NCI-H1417 (cell line): ENCODE results near the gene SCFD2.

ENCODE experiments used
- DNase-seq, 3 experiments: peaks; one replicate each; lab custom pipeline; 2025; lab: John Stamatoyannopoulos, UW

Gene SCFD2

GRCh38 chr4:52952540-52952939 is 413.3 kb downstream of the SCFD2 start:
- no peak for DNase-seq

GRCh38 chr4:52951016-52951415 is 414.8 kb downstream of the SCFD2 start:
- no peak for DNase-seq

GRCh38 chr4:52950226-52950625 is 415.6 kb downstream of the SCFD2 start:
- no peak for DNase-seq

GRCh38 chr4:52949336-52949735 is 416.5 kb downstream of the SCFD2 start:
- peak in 1 of 3 experiments; percentile 30 for DNase-seq

GRCh38 chr4:52948057-52948423 is 417.8 kb downstream of the SCFD2 start:
- DNase-seq = no peak

GRCh38 chr4:52947401-52948056 is 418.3 kb downstream of the SCFD2 start:
- no peak for DNase-seq

- DNase-seq = no peak
These were observed 419.0 kb downstream of the SCFD2 start for GRCh38 chr4:52946855-52947254.

- DNase-seq = no peak
These were observed 419.9 kb downstream of the SCFD2 start for GRCh38 chr4:52945982-52946381.

- DNase-seq = no peak
These were observed 420.4 kb downstream of the SCFD2 start for GRCh38 chr4:52945326-52945898.

- DNase-seq = peak in 1 of 3 experiments; percentile 38
These were observed 422.2 kb downstream of the SCFD2 start for GRCh38 chr4:52943677-52944076.

- DNase-seq = no peak
These were observed 422.9 kb downstream of the SCFD2 start for GRCh38 chr4:52942936-52943335.

- no peak for DNase-seq
These were observed 424.4 kb downstream of the SCFD2 start for GRCh38 chr4:52941450-52941849.

GRCh38 chr4:52939739-52940138 is 426.1 kb downstream of the SCFD2 start:
- DNase-seq = no peak

- DNase-seq = no peak
These were observed 426.5 kb downstream of the SCFD2 start for GRCh38 chr4:52939325-52939724.

GRCh38 chr4:52937829-52938228 is 428.0 kb downstream of the SCFD2 start:
- DNase-seq = no peak

GRCh38 chr4:52936729-52937128 is 429.1 kb downstream of the SCFD2 start:
- no peak for DNase-seq

- no peak for DNase-seq
These were observed 430.5 kb downstream of the SCFD2 start for GRCh38 chr4:52935317-52935716.

GRCh38 chr4:52933738-52934137 is 432.1 kb downstream of the SCFD2 start:
- DNase-seq = no peak

GRCh38 chr4:52932591-52933470 is 433.0 kb downstream of the SCFD2 start:
- peak in 1 of 3 experiments; percentile 14 for DNase-seq

- peak in 1 of 3 experiments; percentile 35 for DNase-seq
These were observed 434.6 kb downstream of the SCFD2 start for GRCh38 chr4:52931243-52931642.

GRCh38 chr4:52926196-52926974 is 439.5 kb downstream of the SCFD2 start:
- no peak for DNase-seq

- peak; percentile 49 to 79 (median 54) for DNase-seq
These were observed 440.3 kb downstream of the SCFD2 start for GRCh38 chr4:52925531-52925968.
